HUES6 (cell line): ENCODE results near the gene MYO19.

Experiments used
- H3K27ac ChIP-seq: 2 replicates; pipeline ENCODE4 v1.7.0; 2013; ENCODE audit warnings: low read depth, mild to moderate bottlenecking, low read length, inconsistent platforms
- H3K27me3 ChIP-seq: 2 replicates; pipeline ENCODE4 v1.6.1; 2013; ENCODE audit warnings: low read length; ENCODE audit not compliant: control insufficient read depth, insufficient read depth
- H3K36me3 ChIP-seq: 2 replicates; pipeline ENCODE4 v1.6.1; 2013; ENCODE audit warnings: low read length; ENCODE audit not compliant: control insufficient read depth, insufficient read depth
- H3K4me1 ChIP-seq: 2 replicates; pipeline ENCODE4 v1.6.1; 2013; ENCODE audit warnings: low read length; ENCODE audit not compliant: control insufficient read depth, insufficient read depth
- H3K4me3 ChIP-seq: 2 replicates; pipeline ENCODE4 v1.5.1; 2013; ENCODE audit warnings: low read depth, low read length
- H3K9ac ChIP-seq: one replicate; pipeline ENCODE4 v1.6.1; 2013; ENCODE audit warnings: mild to moderate bottlenecking, low read length
- H3K9me3 ChIP-seq: 2 replicates; pipeline ENCODE4 v1.6.1; 2013; ENCODE audit warnings: low read depth, low read length; ENCODE audit not compliant: control insufficient read depth, insufficient read depth

MYO19 gene

GRCh38 chr17:36481829-36482228 is 52.8 kb downstream of the MYO19 start:
- Histone ChIP-seq H3K27me3 (peaks cover 43% of the 10 kb centered on the region), H3K4me3 (no peak overlapping the region), H3K36me3 (no peaks in the 10 kb centered on the region)

GRCh38 chr17:36475346-36475970 is 59.2 kb downstream of the MYO19 start:
- no peaks in the 10 kb centered on the region for H3K9me3 ChIP-seq
- no peaks in the 10 kb centered on the region for H3K36me3 ChIP-seq
- H3K27me3 ChIP-seq, result peaks cover 26% of the 10 kb centered on the region; the same call in 1 of the 2 replicates
- no peak overlapping the region for H3K9ac ChIP-seq
- H3K4me3 ChIP-seq, result no peak overlapping the region
- no peak overlapping the region for H3K27ac ChIP-seq
- H3K4me1 ChIP-seq, result peaks cover 4% of the 10 kb centered on the region; the same call in 1 of the 2 replicates

More at GRCh38 chr17:36481829-36482228, 52.8 kb downstream of the MYO19 start:
- Histone ChIP-seq H3K27ac (no peak overlapping the region), H3K9me3 (no peaks in the 10 kb centered on the region), H3K4me1 (peaks cover 19% of the 10 kb centered on the region), H3K9ac (no peak overlapping the region)

- no peak overlapping the region for H3K27ac ChIP-seq
- no peaks in the 10 kb centered on the region for H3K9me3 ChIP-seq
- no peaks in the 10 kb centered on the region for H3K36me3 ChIP-seq
- H3K9ac ChIP-seq, result no peak overlapping the region
- H3K4me3 ChIP-seq, result no peak overlapping the region
- H3K4me1 ChIP-seq, result peaks cover 4% of the 10 kb centered on the region; the same call in 1 of the 2 replicates
- H3K27me3 ChIP-seq, result peaks cover 33% of the 10 kb centered on the region; the same call in 1 of the 2 replicates
These were observed 60.1 kb downstream of the MYO19 start for GRCh38 chr17:36474571-36474970.

- peaks cover 41% of the 10 kb centered on the region for H3K27me3 ChIP-seq
- no peaks in the 10 kb centered on the region for H3K36me3 ChIP-seq
- H3K9me3 ChIP-seq, result no peaks in the 10 kb centered on the region
- H3K27ac ChIP-seq, result no peak overlapping the region
- H3K4me1 ChIP-seq, result peaks cover 4% of the 10 kb centered on the region; the same call in 1 of the 2 replicates
- no peak overlapping the region for H3K4me3 ChIP-seq
- no peak overlapping the region for H3K9ac ChIP-seq
These were observed 64.2 kb downstream of the MYO19 start for GRCh38 chr17:36470499-36470898.

- Histone ChIP-seq H3K27me3 (peaks cover 49% of the 10 kb centered on the region), H3K9ac (no peak overlapping the region), H3K9me3 (no peaks in the 10 kb centered on the region), H3K36me3 (no peaks in the 10 kb centered on the region), H3K4me1 (no peaks in the 10 kb centered on the region), H3K4me3 (no peak overlapping the region), H3K27ac (no peak overlapping the region)
These were observed 64.9 kb downstream of the MYO19 start for GRCh38 chr17:36469733-36470132.

GRCh38 chr17:36468903-36469635 is 65.6 kb downstream of the MYO19 start:
- Histone ChIP-seq H3K27ac (no peak overlapping the region), H3K9me3 (no peaks in the 10 kb centered on the region), H3K27me3 (peaks cover 54% of the 10 kb centered on the region), H3K4me1 (no peaks in the 10 kb centered on the region), H3K9ac (no peak overlapping the region), H3K36me3 (no peaks in the 10 kb centered on the region), H3K4me3 (no peak overlapping the region)

- Histone ChIP-seq H3K27ac (no peak overlapping the region), H3K36me3 (no peaks in the 10 kb centered on the region), H3K4me1 (no peaks in the 10 kb centered on the region), H3K9me3 (no peaks in the 10 kb centered on the region), H3K4me3 (no peak overlapping the region), H3K27me3 (peaks cover 61% of the 10 kb centered on the region), H3K9ac (no peak overlapping the region)
These were observed 69.9 kb downstream of the MYO19 start for GRCh38 chr17:36464765-36465088.

- Histone ChIP-seq H3K4me3 (peak overlapping the region; percentile 27; the same call in 1 of the 2 replicates), H3K27me3 (peaks cover 59% of the 10 kb centered on the region), H3K9me3 (no peaks in the 10 kb centered on the region), H3K9ac (no peak overlapping the region), H3K4me1 (no peaks in the 10 kb centered on the region), H3K36me3 (no peaks in the 10 kb centered on the region), H3K27ac (no peak overlapping the region)
These were observed 70.5 kb downstream of the MYO19 start for GRCh38 chr17:36463916-36464764.

GRCh38 chr17:36461330-36462110 is 73.1 kb downstream of the MYO19 start:
- Histone ChIP-seq H3K4me1 (no peaks in the 10 kb centered on the region), H3K27ac (no peak overlapping the region), H3K9ac (no peak overlapping the region), H3K4me3 (no peak overlapping the region), H3K36me3 (no peaks in the 10 kb centered on the region), H3K27me3 (peaks cover 51% of the 10 kb centered on the region), H3K9me3 (no peaks in the 10 kb centered on the region)

GRCh38 chr17:36460265-36460937 is 74.3 kb downstream of the MYO19 start:
- Histone ChIP-seq H3K36me3 (no peaks in the 10 kb centered on the region), H3K9me3 (no peaks in the 10 kb centered on the region), H3K27ac (no peak overlapping the region), H3K4me3 (no peak overlapping the region), H3K9ac (no peak overlapping the region), H3K4me1 (no peaks in the 10 kb centered on the region), H3K27me3 (peaks cover 45% of the 10 kb centered on the region)
